Spleen (tissue), 11 donors: ENCODE results near the gene ENOX1. TPM values are rescaled to one million over a fixed set of nuclear protein-coding genes. Genes with fewer than 3 reads are reported as not detected.

Source experiments
- DNase-seq: peaks from one replicate; pipeline ENCODE4 v3.0.0-alpha.2; 2020
- H3K27ac ChIP-seq, 8 donors: fragments of 200-600 bp; sonication (generic) in 7 of 8; 1 replicate in 4 of 8; 2 replicates in 4 of 8; pipeline versions ENCODE4 v1.5.0 to v1.8.0; 2016 to 2021; ENCODE audit warnings: inconsistent platforms in 4 of 8, mild to moderate bottlenecking in 4 of 8, moderate library complexity in 1 of 8
- H3K27me3 ChIP-seq, 7 donors: fragments of 200-600 bp; sonication (generic) in 6 of 7; replicated peaks in 1 of 7; 1 replicate in 4 of 7; 2 replicates in 3 of 7; pipeline versions ENCODE4 v1.5.0 to v1.8.0; 2016 to 2021; ENCODE audit warnings: inconsistent platforms in 3 of 7, mild to moderate bottlenecking in 1 of 7
- H3K36me3 ChIP-seq, 6 donors: fragments of 200-600 bp; sonication (generic) in 5 of 6; 1 replicate in 4 of 6; 2 replicates in 2 of 6; pipeline versions ENCODE4 v1.5.0 to v1.8.0; 2016 to 2021; ENCODE audit warnings: inconsistent platforms in 2 of 6
- H3K4me1 ChIP-seq, 6 donors: fragments of 200-600 bp; sonication (generic) in 5 of 6; 1 replicate in 3 of 6; 2 replicates in 3 of 6; pipeline versions ENCODE4 v1.5.0 to v1.8.0; 2016 to 2021; ENCODE audit warnings: inconsistent platforms in 3 of 6
- H3K4me3 ChIP-seq, 8 donors: fragments of 200-600 bp; sonication (generic) in 7 of 8; 1 replicate in 4 of 8; 2 replicates in 4 of 8; pipeline versions ENCODE4 v1.5.0 to v1.8.0; 2016 to 2021; ENCODE audit warnings: inconsistent platforms in 4 of 8, mild to moderate bottlenecking in 4 of 8, moderate library complexity in 2 of 8
- H3K9me3 ChIP-seq, 8 donors: fragments of 200-600 bp; sonication (generic) in 7 of 8; 1 replicate in 4 of 8; 2 replicates in 4 of 8; pipeline versions ENCODE4 v1.5.0 to v1.8.0; 2016 to 2021; ENCODE audit warnings: inconsistent platforms in 4 of 8
- POLR2A ChIP-seq, 3 donors: fragments of 450-650 bp; IDR thresholded peaks; one replicate each; pipeline ENCODE4 v1.5.1; 2017; ENCODE audit warnings: antibody characterized with exemption in 3 of 3, mild to moderate bottlenecking in 1 of 3
- POLR2AphosphoS5 ChIP-seq, 3 donors: sonication (generic); formaldehyde crosslinking; IDR thresholded peaks; one replicate each; pipeline ENCODE4 v1.5.1; 2017; ENCODE audit warnings: antibody characterized with exemption in 3 of 3
- WGBS, 5 donors: extraction: QIAGEN DNeasy Blood & Tissue Kit in 3 of 5; methylation state at CpG; one replicate each; pipeline versions ENCODE4 v1.1.5 to v1.1.7; 2013 to 2018; 5-methylcytosine and 5-hydroxymethylcytosine counted together
- intact Hi-C: fragments of 100-400 bp; cut with DNase I; formaldehyde crosslinking; loops from one replicate; pipeline ENCODE4 v1.15.0; 2023; ENCODE audit warnings: low total_unique reads
- polyA plus RNA-seq, 3 donors: library from polyadenylated mRNA; stranded (reverse); fragments of 200-250 nt; gene quantifications; one replicate each; pipeline ENCODE4 v1.2.1, GENCODE V29; 2013
- total RNA-seq, 7 donors: library from RNA; depleted of rRNA in 3 of 7; stranded (reverse); fragments of >200 nt in 3 of 7; fragmentation: NEBNext Ultra II Directional in 4 of 7; extraction: Animal tissue kit (Norgen Biotek cat#: 25700) in 4 of 7; gene quantifications; one replicate each; pipeline versions ENCODE4 v1.1.0 to v1.2.1, GENCODE V29; 2016 to 2021
- TF ChIP-seq, protein P1 (sequence below), 11 experiments: fragments of 200-600 bp in 7 of 11; fragments of 450-650 bp in 4 of 11; sonication (generic) in 4 of 11; IDR thresholded peaks in 8 of 11; conservative IDR thresholded peaks in 3 of 11; 1 replicate in 7 of 11; 2 replicates in 4 of 11; pipeline versions ENCODE4 v1.4.0 to v1.8.0; 2016 to 2021; ENCODE audit warnings: antibody characterized with exemption in 11 of 11, inconsistent platforms in 4 of 11, mild to moderate bottlenecking in 1 of 11
- donor health status: healthy with polysubstance abuse.
- donor health status: DM: no; HTN: no; CAD: no; lungs with moderate emphysema.
- donor health status: DM: no; HTN: no; CAD: no.
- donor health status: Bipolar disorder and iron deficiency.
- donor health status: healthy.
- donor health status: DM: no; HTN: no; CAD: no.
- donor health status: DM: yes; HTN: yes; CAD: no.

ENOX1 gene
- total and polyA plus RNA-seq, 10 donors = 0.42 to 1.3 (median 0.54) TPM; not detected in 1

DNA sequence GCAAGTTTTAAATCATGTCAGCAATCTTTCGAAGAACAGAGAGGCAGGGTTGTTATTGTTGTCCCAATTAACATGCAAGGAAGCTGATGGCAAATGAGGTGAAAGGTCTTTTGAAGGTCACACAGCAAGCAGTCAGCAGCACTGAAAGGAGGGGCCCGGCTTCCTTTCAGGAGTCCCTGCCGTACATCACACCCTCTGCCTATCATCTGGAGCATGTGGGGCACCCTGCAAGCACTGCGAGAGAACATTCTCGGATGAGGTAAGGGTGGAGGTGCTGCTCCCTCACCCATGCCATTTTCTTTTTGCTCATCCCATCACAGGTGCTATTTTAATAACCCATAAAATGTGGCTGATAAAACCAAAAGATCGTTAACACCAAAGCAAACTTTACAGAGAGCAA lies 111.2 kb downstream of the ENOX1 start:
- Histone ChIP-seq H3K9me3 (no peaks in the 10 kb centered on the region), H3K27me3 (no peaks in the 10 kb centered on the region), H3K4me1 (no peaks in the 10 kb centered on the region), H3K4me3 (no peak overlapping the region), H3K27ac (no peak overlapping the region), H3K36me3 (no peaks in the 10 kb centered on the region)
- intact Hi-C loops = no loop called here
- 74 to 81% (median 77%) methylated on average over 6 of the region's 6 CpGs for WGBS, 5 donors
- TF ChIP-seq, protein P1, sequence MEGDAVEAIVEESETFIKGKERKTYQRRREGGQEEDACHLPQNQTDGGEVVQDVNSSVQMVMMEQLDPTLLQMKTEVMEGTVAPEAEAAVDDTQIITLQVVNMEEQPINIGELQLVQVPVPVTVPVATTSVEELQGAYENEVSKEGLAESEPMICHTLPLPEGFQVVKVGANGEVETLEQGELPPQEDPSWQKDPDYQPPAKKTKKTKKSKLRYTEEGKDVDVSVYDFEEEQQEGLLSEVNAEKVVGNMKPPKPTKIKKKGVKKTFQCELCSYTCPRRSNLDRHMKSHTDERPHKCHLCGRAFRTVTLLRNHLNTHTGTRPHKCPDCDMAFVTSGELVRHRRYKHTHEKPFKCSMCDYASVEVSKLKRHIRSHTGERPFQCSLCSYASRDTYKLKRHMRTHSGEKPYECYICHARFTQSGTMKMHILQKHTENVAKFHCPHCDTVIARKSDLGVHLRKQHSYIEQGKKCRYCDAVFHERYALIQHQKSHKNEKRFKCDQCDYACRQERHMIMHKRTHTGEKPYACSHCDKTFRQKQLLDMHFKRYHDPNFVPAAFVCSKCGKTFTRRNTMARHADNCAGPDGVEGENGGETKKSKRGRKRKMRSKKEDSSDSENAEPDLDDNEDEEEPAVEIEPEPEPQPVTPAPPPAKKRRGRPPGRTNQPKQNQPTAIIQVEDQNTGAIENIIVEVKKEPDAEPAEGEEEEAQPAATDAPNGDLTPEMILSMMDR (IDR thresholded peaks at IDR 0.05 in 8 of 11, conservative IDR thresholded peaks at IDR 0.05 in 3 of 11) = no peak
- no peak for TF ChIP-seq POLR2A (IDR thresholded peaks at IDR 0.05)
- TF ChIP-seq POLR2AphosphoS5 (IDR thresholded peaks at IDR 0.05) = no peak
- no peak for DNase-seq

DNA sequence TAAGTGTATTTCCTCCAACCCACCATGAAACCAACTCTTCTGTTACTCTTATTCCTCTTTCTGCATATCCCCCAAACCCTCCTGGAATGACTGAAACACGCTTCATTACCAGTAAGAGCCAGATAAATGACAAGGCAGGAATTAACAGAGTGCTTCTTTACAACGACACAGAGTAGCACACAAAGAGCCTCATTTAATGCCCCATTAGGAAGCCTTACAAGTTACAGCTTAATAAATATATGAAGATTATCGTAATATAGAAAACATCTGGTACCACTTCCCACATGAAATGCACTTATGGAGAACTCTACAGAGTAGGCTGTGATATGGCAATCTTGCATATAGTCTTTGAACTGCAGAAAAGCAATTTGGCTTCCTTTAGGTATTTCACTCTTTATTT lies 116.8 kb downstream of the ENOX1 start:
- WGBS, 5 donors = 74 to 89% (median 84%) methylated on average over 3 of the region's 3 CpGs
- H3K4me3 ChIP-seq = no peak overlapping the region
- no peaks in the 10 kb centered on the region for H3K36me3 ChIP-seq
- no peaks in the 10 kb centered on the region for H3K27me3 ChIP-seq
- H3K27ac ChIP-seq = no peak overlapping the region
- no peak for DNase-seq
- no peak for TF ChIP-seq POLR2AphosphoS5 (IDR thresholded peaks at IDR 0.05)
- no peak for TF ChIP-seq POLR2A (IDR thresholded peaks at IDR 0.05)
- TF ChIP-seq, protein P1 (IDR thresholded peaks at IDR 0.05 in 8 of 11, conservative IDR thresholded peaks at IDR 0.05 in 3 of 11) = no peak
- no peaks in the 10 kb centered on the region for H3K9me3 ChIP-seq
- H3K4me1 ChIP-seq = peaks cover 0 to 6% (median under 1%) of the 10 kb centered on the region in 6 donors
- intact Hi-C loops = no loop called here

DNA sequence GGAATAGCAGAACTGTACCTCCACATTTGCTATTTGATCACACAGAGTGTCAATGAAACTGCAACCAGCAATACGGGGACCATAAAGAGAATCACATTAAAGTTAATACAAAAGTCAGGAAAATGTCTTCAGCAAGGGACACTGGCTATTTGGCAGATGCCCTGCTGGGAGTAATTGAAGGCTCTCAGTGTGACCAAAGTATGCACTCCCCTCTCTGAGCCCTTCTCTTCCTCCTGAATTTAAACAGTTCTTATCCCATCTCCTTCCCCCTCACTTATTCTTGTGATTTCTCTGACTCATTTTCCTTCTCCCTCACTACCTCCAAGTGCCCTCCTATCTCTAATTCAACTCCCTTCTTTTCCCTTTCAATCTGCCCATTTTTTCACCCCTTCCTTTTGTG lies 117.7 kb downstream of the ENOX1 start:
- Histone ChIP-seq H3K4me3 (no peak overlapping the region), H3K27ac (no peak overlapping the region), H3K27me3 (no peaks in the 10 kb centered on the region), H3K9me3 (no peaks in the 10 kb centered on the region), H3K4me1 (peaks cover 0 to 12% (median 3%) of the 10 kb centered on the region in 6 donors), H3K36me3 (no peaks in the 10 kb centered on the region)
- no peak for TF ChIP-seq POLR2A (IDR thresholded peaks at IDR 0.05)
- TF ChIP-seq, protein P1 (IDR thresholded peaks at IDR 0.05 in 8 of 11, conservative IDR thresholded peaks at IDR 0.05 in 3 of 11) = no peak
- intact Hi-C loops = no loop called here
- DNase-seq = no peak
- WGBS, 5 donors = 85 to 92% (median 87%) methylated on average over 1 of the region's 1 CpG

DNA sequence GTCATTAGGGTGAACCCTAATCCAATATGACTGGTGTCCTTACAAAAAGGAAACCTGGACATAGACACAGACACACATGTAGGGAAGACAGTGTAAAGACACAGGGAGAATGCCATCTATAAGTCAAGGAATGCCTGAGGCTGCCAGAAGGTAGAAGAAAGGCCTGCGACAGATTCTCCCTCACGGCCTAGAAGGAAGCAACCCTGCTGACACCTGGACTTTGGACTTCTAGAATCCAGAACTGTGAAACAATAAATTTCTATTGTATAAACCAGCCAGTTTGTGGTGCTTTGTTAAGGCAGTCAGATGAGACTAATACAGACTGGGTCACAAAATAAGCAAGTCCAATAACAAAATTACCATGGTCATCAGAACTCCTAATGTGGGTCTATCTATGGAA lies 120.4 kb downstream of the ENOX1 start:
- Histone ChIP-seq H3K36me3 (no peaks in the 10 kb centered on the region), H3K4me1 (peaks cover 0 to 14% (median 3%) of the 10 kb centered on the region in 6 donors), H3K4me3 (no peak overlapping the region), H3K27me3 (no peaks in the 10 kb centered on the region), H3K27ac (no peak overlapping the region), H3K9me3 (no peaks in the 10 kb centered on the region)
- intact Hi-C loops = no loop called here
- WGBS, 5 donors = 95 to 100% (median 96%) methylated on average over 2 of the region's 2 CpGs
- DNase-seq = no peak
- TF ChIP-seq, protein P1 (IDR thresholded peaks at IDR 0.05 in 8 of 11, conservative IDR thresholded peaks at IDR 0.05 in 3 of 11) = no peak
- no peak for TF ChIP-seq POLR2A (IDR thresholded peaks at IDR 0.05)
- no peak for TF ChIP-seq POLR2AphosphoS5 (IDR thresholded peaks at IDR 0.05)
